H1 (cell line): Measurements from ENCODE around the gene GNAQ. TPM values are rescaled to one million over a fixed set of nuclear protein-coding genes. Genes with fewer than 3 reads are reported as not detected.

Experiments
- CTCF ChIA-PET: fragments of 300-600 bp; sonication (Branson Sonifier 250); formaldehyde crosslinking; loops from one replicate; lab custom pipeline; 2021; ENCODE audit not compliant: partially characterized antibody; lab: Charles Lee
- POLR2A ChIA-PET: fragments of 300-600 bp; sonication (Branson Sonifier 250); formaldehyde crosslinking; loops from one replicate; lab custom pipeline; 2021; ENCODE audit warnings: inconsistent platforms; ENCODE audit not compliant: partially characterized antibody; lab: Charles Lee
- DNase-seq, 2 experiments: peaks; one replicate each; pipeline versions ENCODE4 v3.0.0 to v3.0.0-alpha.2; 2010 to 2022; ENCODE audit warnings: low spot score in 2 of 2, low read depth in 1 of 2, mixed read lengths in 1 of 2
- FAIRE-seq: peaks from 2 replicates; lab custom pipeline; 2011; peaks lifted over from hg19 to GRCh38; lab: Jason Lieb, UNC
- H2AFZ ChIP-seq: 2 replicates; pipeline ENCODE4 v1.8.1; 2012; ENCODE audit warnings: low read length, inconsistent platforms
- H2AK5ac ChIP-seq: 2 replicates; pipeline ENCODE4 v1.6.1; 2013; ENCODE audit warnings: low read depth, low read length
- H2BK120ac ChIP-seq: replicated peaks from 2 replicates; pipeline ENCODE3; 2013; ENCODE audit warnings: low read depth, low read length, inconsistent platforms
- H2BK12ac ChIP-seq: 2 replicates; pipeline ENCODE4 v1.6.1; 2013; ENCODE audit warnings: low read depth, low read length
- H2BK15ac ChIP-seq: 2 replicates; pipeline ENCODE4 v1.6.1; 2013; ENCODE audit warnings: low read length
- H2BK20ac ChIP-seq: 2 replicates; pipeline ENCODE4 v1.6.1; 2013; ENCODE audit warnings: low read length
- H2BK5ac ChIP-seq: 2 replicates; pipeline ENCODE4 v1.6.1; 2013; ENCODE audit warnings: low read depth, low read length
- H3K14ac ChIP-seq: 2 replicates; pipeline ENCODE4 v1.6.1; 2013; ENCODE audit warnings: inconsistent platforms; ENCODE audit not compliant: insufficient read length
- H3K18ac ChIP-seq: 2 replicates; pipeline ENCODE4 v1.6.1; 2013; ENCODE audit warnings: low read length; ENCODE audit errors: extremely low read depth
- H3K23ac ChIP-seq: 2 replicates; pipeline ENCODE4 v1.6.1; 2013; ENCODE audit warnings: inconsistent platforms; ENCODE audit not compliant: insufficient read length
- H3K23me2 ChIP-seq: 2 replicates; pipeline ENCODE4 v1.6.1; 2013; ENCODE audit warnings: low read depth, low read length
- H3K27ac ChIP-seq: 2 replicates; pipeline ENCODE4 v1.6.1; 2011; ENCODE audit warnings: low read depth, low read length, inconsistent platforms
- H3K27me3 ChIP-seq, 4 experiments: replicated peaks in 1 of 4; 1 replicate in 1 of 4; 2 replicates in 3 of 4; pipeline versions ENCODE4 v1.6.1 to v1.8.1; 2011 to 2013; ENCODE audit warnings: low read length in 3 of 4, mild to moderate bottlenecking in 3 of 4, inconsistent platforms in 2 of 4, mixed read lengths in 2 of 4, moderate library complexity in 1 of 4; ENCODE audit not compliant: control insufficient read depth in 3 of 4, insufficient read depth in 3 of 4; ENCODE audit errors: extremely low read depth in 1 of 4
- H3K36me3 ChIP-seq, 4 experiments: 2 replicates each; pipeline versions ENCODE4 v1.6.1 to v1.8.1; 2011 to 2013; ENCODE audit warnings: mild to moderate bottlenecking in 4 of 4, low read length in 3 of 4, moderate library complexity in 2 of 4, control low read depth in 1 of 4, inconsistent platforms in 1 of 4; ENCODE audit not compliant: insufficient read depth in 4 of 4, control insufficient read depth in 2 of 4
- H3K4ac ChIP-seq: replicated peaks from 2 replicates; pipeline ENCODE3; 2013; ENCODE audit warnings: low read length, low read depth, mixed read lengths, inconsistent platforms; ENCODE audit not compliant: insufficient read length
- H3K4me1 ChIP-seq, 4 experiments: replicated peaks in 1 of 4; 1 replicate in 1 of 4; 2 replicates in 3 of 4; pipeline versions ENCODE4 v1.6.1 to v1.8.1; 2011 to 2013; ENCODE audit warnings: low read length in 3 of 4, inconsistent platforms in 2 of 4, mixed read lengths in 1 of 4; ENCODE audit not compliant: insufficient read depth in 4 of 4, control insufficient read depth in 3 of 4
- H3K4me2 ChIP-seq, 2 experiments: 2 replicates each; pipeline versions ENCODE4 v1.6.1 to v1.8.1; 2011 to 2013; ENCODE audit warnings: low read depth in 2 of 2, low read length in 2 of 2, control low read depth in 1 of 2, inconsistent platforms in 1 of 2, mild to moderate bottlenecking in 1 of 2; ENCODE audit not compliant: insufficient read depth in 1 of 2
- H3K4me3 ChIP-seq, 4 experiments: fragments of 200-600, 300-600 bp in 1 of 4; sonication (generic), shearing (Covaris generic), sonication (Bioruptor Twin) in 1 of 4; 2 replicates each; pipeline versions ENCODE4 v1.5.1 to v1.8.1; 2011 to 2016; ENCODE audit warnings: low read length in 4 of 4, low read depth in 3 of 4, control low read depth in 2 of 4, inconsistent platforms in 2 of 4, mild to moderate bottlenecking in 2 of 4, mixed read lengths in 1 of 4, moderate library complexity in 1 of 4; ENCODE audit not compliant: insufficient read depth in 2 of 4; ENCODE audit errors: extremely low read depth in 1 of 4
- H3K56ac ChIP-seq: replicated peaks from 2 replicates; pipeline ENCODE3; 2013; ENCODE audit warnings: low read depth, mild to moderate bottlenecking, mixed read lengths, low read length, inconsistent platforms; ENCODE audit not compliant: insufficient read length
- H3K79me1 ChIP-seq: 2 replicates; pipeline ENCODE4 v1.6.1; 2013; ENCODE audit warnings: low read depth, low read length, control low read depth
- H3K79me2 ChIP-seq, 2 experiments: 2 replicates each; pipeline versions ENCODE4 v1.6.1 to v1.8.1; 2012 to 2013; ENCODE audit warnings: low read length in 2 of 2, mild to moderate bottlenecking in 2 of 2, inconsistent platforms in 1 of 2; ENCODE audit not compliant: insufficient read depth in 2 of 2, control insufficient read depth in 1 of 2
- H3K9ac ChIP-seq, 4 experiments: replicated peaks in 1 of 4; 1 replicate in 1 of 4; 2 replicates in 3 of 4; pipeline versions ENCODE4 v1.6.1 to v1.8.1; 2011 to 2013; ENCODE audit warnings: low read depth in 3 of 4, low read length in 3 of 4, control low read depth in 2 of 4, mild to moderate bottlenecking in 2 of 4, moderate library complexity in 2 of 4, inconsistent platforms in 1 of 4; ENCODE audit errors: extremely low read depth in 1 of 4
- H3K9me3 ChIP-seq, 2 experiments: 2 replicates each; pipeline versions ENCODE4 v1.6.1 to v1.8.1; 2012 to 2013; ENCODE audit warnings: mild to moderate bottlenecking in 2 of 2, moderate library complexity in 2 of 2, control low read depth in 1 of 2, inconsistent platforms in 1 of 2, low read depth in 1 of 2, low read length in 1 of 2, mixed read lengths in 1 of 2; ENCODE audit not compliant: insufficient read depth in 2 of 2
- H4K20me1 ChIP-seq, 2 experiments: replicated peaks in 1 of 2; 2 replicates each; pipeline versions ENCODE3 to v1.8.1; 2011 to 2013; ENCODE audit warnings: inconsistent platforms in 2 of 2, low read length in 2 of 2, mild to moderate bottlenecking in 1 of 2; ENCODE audit not compliant: insufficient read depth in 2 of 2, control insufficient read depth in 1 of 2
- H4K5ac ChIP-seq: 2 replicates; pipeline ENCODE4 v1.6.1; 2013; ENCODE audit warnings: low read length, low read depth, mixed read lengths, inconsistent platforms; ENCODE audit not compliant: insufficient read length
- H4K8ac ChIP-seq: 2 replicates; pipeline ENCODE4 v1.8.0; 2013; ENCODE audit warnings: mild to moderate bottlenecking, moderate library complexity, low read length, inconsistent platforms; ENCODE audit not compliant: insufficient read depth; ENCODE audit errors: extremely low read depth
- H4K91ac ChIP-seq: replicated peaks from 2 replicates; pipeline ENCODE3; 2013; ENCODE audit warnings: low read length, mixed read lengths, inconsistent platforms; ENCODE audit not compliant: insufficient read length
- BRCA1 ChIP-seq: IDR thresholded peaks from 2 replicates; pipeline ENCODE4 v1.6.1; 2012; ENCODE audit warnings: low read depth, low read length, improper control_type of control experiment
- SAP30 ChIP-seq: fragments of 300-600 bp; sonication (generic); IDR thresholded peaks from 2 replicates; pipeline ENCODE4 v1.7.1; 2012; ENCODE audit warnings: low read length, moderate library complexity, mild to moderate bottlenecking, inconsistent platforms; ENCODE audit not compliant: insufficient read depth, insufficient replicate concordance
- WGBS, 2 experiments: shearing (Covaris generic) in 1 of 2; methylation state at CpG; one replicate each; pipeline versions ENCODE4 v1.1.6 to v1.1.7; 2013 to 2015; ENCODE audit warnings: low lambda C conversion rate in 2 of 2, mixed read lengths in 2 of 2, inconsistent platforms in 1 of 2, low coverage in 1 of 2, missing lambda C conversion rate in 1 of 2; ENCODE audit not compliant: insufficient replicate concordance in 2 of 2, insufficient coverage in 1 of 2, insufficient read length in 1 of 2; ENCODE audit errors: extremely low coverage in 1 of 2, missing lambda C conversion rate in 1 of 2; 5-methylcytosine and 5-hydroxymethylcytosine counted together
- polyA plus RNA-seq, 7 experiments: library from polyadenylated mRNA; depleted of rRNA in 3 of 7; stranded (reverse) in 5 of 7; unstranded in 2 of 7; fragments of >200 nt in 5 of 7; fragments of 200-250 nt in 2 of 7; gene quantifications; 1 replicate in 5 of 7; 2 replicates in 1 of 7; 4 replicates in 1 of 7; pipeline versions ENCODE4 v1.2.1 to v1.2.3, GENCODE V29; 2011 to 2013; ENCODE audit warnings: missing spikeins in 2 of 7, mixed read lengths in 2 of 7
- total RNA-seq: library from RNA; stranded (reverse); fragmentation: NEBNext Ultra II Directional; extraction: Animal tissue kit (Norgen Biotek cat#: 25700); gene quantifications from 2 replicates; pipeline ENCODE4 v1.2.1, GENCODE V29; 2021

Gene GNAQ
- total and polyA plus RNA-seq, 2 of the 8 experiments (the other 6 are each of a cell fraction or from before 2014, with no cell fraction given), result 22.8 to 63.8 TPM

GRCh38 chr9:77956555-77956954, 75.1 kb downstream of the GNAQ start:
- no peak overlapping the region for H3K27ac ChIP-seq
- TF ChIP-seq SAP30 (no peak), BRCA1 (no peak)

More at GRCh38 chr9:77956555-77956954, 75.1 kb downstream of the GNAQ start:
- no peak overlapping the region for H2AFZ ChIP-seq
- peaks cover 2% of the 10 kb centered on the region for H3K79me1 ChIP-seq
- WGBS, 2 experiments, result 22% methylated on average over 2 of the region's 2 CpGs; no CpG with 5 or more reads in 1 of the 2 experiments
- no peak overlapping the region for H3K14ac ChIP-seq
- peak overlapping the region in 1 of 2 experiments; percentile 42; a peak in 2 of 4 replicates for H3K4me2 ChIP-seq
- peaks cover 2 to 30% (median 17%) of the 10 kb centered on the region in 4 experiments for H3K4me1 ChIP-seq
- no peak overlapping the region for H2BK15ac ChIP-seq
- peaks cover 2 to 3% of the 10 kb centered on the region in 2 experiments for H4K20me1 ChIP-seq
- H3K56ac ChIP-seq, result no peak overlapping the region
- H3K4ac ChIP-seq, result no peak overlapping the region
- H2AK5ac ChIP-seq, result no peak overlapping the region
- H3K36me3 ChIP-seq, result no peaks in the 10 kb centered on the region
- H3K4me3 ChIP-seq, result no peak overlapping the region
- H3K18ac ChIP-seq, result no peak overlapping the region
- H2BK20ac ChIP-seq, result no peak overlapping the region
- H3K9ac ChIP-seq, result no peak overlapping the region
- no peaks in the 10 kb centered on the region for H3K23me2 ChIP-seq
- ChIA-PET POLR2A (interaction anchor here (1.3 to 2.1 kb wide), 3 partner anchors 10 to 340 kb away, joined by 3 to 6 read pairs (median 5); partner anchors contain the start of gene PSAT1), CTCF (interaction anchor here (0.8 to 2.2 kb wide), 4 partner anchors 11 to 79 kb away, joined by 3 to 11 read pairs (median 6); no protein-coding TSS in a partner anchor)
- no peak overlapping the region for H2BK120ac ChIP-seq
- H2BK5ac ChIP-seq, result no peak overlapping the region
- no peak overlapping the region for H4K5ac ChIP-seq
- FAIRE-seq (no peak), DNase-seq (no peak)
- H4K91ac ChIP-seq, result no peak overlapping the region
- no peak overlapping the region for H4K8ac ChIP-seq
- no peaks in the 10 kb centered on the region for H3K9me3 ChIP-seq
- H3K79me2 ChIP-seq, result peaks cover 0 to 87% of the 10 kb centered on the region in 2 experiments; a peak in 3 of 4 replicates
- no peaks in the 10 kb centered on the region for H3K27me3 ChIP-seq
- H3K23ac ChIP-seq, result no peak overlapping the region
- H2BK12ac ChIP-seq, result no peak overlapping the region
